Measurements from ENCODE around the gene XIRP2.
"Not testable (repeated sequence)": the region's sequence is repeated elsewhere in the genome, so short reads cannot be mapped to it uniquely, and the experiment has no call there.

Gene XIRP2

DNA sequence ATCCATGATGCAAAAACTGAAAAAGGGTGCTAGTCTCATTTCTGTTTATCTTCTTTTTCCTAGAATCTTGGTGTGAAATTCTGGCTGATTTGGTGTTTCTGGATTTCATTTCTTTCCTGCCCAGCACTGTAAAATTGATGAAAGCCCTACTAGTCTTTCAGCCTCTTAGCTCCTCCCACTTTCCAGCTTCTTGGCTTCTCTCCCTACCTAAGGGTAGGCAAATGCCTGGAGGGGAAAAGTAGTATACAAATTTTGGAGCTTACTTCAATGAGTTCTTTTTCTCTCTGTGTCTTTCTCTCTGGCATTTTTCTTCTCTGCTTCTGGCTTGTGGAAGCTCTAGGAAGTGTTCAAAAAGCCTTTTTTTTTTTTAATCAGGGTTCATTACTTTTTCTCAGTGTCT lies 160.5 kb downstream of the XIRP2 start:
- no peak for DNase-seq (ENCODE audit: low read depth)
- TF ChIP-seq, protein P1, sequence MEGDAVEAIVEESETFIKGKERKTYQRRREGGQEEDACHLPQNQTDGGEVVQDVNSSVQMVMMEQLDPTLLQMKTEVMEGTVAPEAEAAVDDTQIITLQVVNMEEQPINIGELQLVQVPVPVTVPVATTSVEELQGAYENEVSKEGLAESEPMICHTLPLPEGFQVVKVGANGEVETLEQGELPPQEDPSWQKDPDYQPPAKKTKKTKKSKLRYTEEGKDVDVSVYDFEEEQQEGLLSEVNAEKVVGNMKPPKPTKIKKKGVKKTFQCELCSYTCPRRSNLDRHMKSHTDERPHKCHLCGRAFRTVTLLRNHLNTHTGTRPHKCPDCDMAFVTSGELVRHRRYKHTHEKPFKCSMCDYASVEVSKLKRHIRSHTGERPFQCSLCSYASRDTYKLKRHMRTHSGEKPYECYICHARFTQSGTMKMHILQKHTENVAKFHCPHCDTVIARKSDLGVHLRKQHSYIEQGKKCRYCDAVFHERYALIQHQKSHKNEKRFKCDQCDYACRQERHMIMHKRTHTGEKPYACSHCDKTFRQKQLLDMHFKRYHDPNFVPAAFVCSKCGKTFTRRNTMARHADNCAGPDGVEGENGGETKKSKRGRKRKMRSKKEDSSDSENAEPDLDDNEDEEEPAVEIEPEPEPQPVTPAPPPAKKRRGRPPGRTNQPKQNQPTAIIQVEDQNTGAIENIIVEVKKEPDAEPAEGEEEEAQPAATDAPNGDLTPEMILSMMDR (conservative IDR thresholded peaks at IDR 0.05; ENCODE audit: control insufficient read depth, insufficient read depth, low read depth, low read length): no peak
- H3K4me3 ChIP-seq (ENCODE audit: control insufficient read depth, low read depth, low read length): no peak overlapping the region

DNA sequence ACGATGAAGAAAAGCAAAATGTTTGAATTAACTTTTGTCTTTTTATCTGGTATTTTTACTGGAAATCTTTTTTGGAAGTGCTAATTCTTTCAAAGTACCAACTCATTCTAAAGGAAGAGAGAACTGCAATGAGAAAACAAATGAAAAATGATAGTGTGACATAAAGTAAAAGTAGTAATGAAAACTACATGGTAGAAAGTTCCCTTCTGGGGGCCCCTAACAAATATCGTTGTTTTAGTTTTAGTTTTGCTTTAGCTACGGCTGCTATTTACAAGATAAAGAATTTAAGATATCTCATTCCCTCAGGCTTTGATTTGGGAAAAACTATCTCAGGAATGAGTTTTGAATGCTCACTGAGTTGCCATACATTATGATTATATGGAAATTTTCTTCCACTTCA lies 161.4 kb downstream of the XIRP2 start:
- DNase-seq (ENCODE audit: low read depth): no peak
- TF ChIP-seq, protein P1 (conservative IDR thresholded peaks at IDR 0.05; ENCODE audit: control insufficient read depth, insufficient read depth, low read depth, low read length): no peak
- H3K4me3 ChIP-seq (ENCODE audit: control insufficient read depth, low read depth, low read length): no peak overlapping the region

DNA sequence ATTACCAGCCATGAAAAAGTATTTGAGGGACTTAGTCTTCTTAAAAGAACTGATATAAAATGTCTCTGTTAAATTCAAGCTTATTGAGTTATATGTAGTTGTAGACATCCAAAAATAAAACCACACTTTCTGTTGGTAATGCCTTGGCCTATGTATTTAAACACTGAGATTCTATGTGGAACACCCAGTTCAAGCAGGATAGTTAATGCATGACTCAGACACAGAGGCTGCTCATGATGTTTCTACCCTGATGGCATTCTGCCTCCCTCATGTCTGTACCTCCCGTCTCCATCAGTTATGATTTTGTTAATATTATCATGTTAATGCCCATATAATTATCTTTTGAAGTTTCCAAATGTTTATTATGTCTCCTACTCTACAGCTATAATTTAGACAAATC lies 164.5 kb downstream of the XIRP2 start:
- DNase-seq (ENCODE audit: low read depth): peak; percentile 60
- TF ChIP-seq, protein P1 (conservative IDR thresholded peaks at IDR 0.05; ENCODE audit: control insufficient read depth, insufficient read depth, low read depth, low read length): no peak

DNA sequence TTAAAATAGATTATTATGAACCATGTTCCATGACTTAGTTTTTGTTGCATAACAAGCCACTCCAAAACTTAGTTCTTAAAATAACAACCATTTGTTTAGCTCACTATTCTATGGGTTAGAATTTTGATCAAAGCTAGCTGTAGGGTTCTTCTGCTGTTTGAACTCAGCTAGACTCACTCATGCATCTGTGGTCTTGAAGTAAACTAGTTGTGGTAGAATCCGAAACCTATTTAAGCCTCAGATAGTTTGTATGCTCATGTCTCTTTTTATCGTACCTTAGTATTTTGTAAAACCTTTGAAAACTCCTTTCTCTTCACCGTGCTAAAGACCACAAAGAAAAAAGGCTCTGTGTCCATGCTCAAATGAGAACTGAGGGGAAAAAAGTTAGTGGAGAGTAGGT lies 166.6 kb downstream of the XIRP2 start:
- TF ChIP-seq, protein P1 (conservative IDR thresholded peaks at IDR 0.05; ENCODE audit: control insufficient read depth, insufficient read depth, low read depth, low read length): no peak
- no peak overlapping the region for H3K4me3 ChIP-seq (ENCODE audit: control insufficient read depth, low read depth, low read length)
- no peak for DNase-seq (ENCODE audit: low read depth)

More for the DNA sequence above, 164.5 kb downstream of the XIRP2 start:
- H3K4me3 ChIP-seq (ENCODE audit: control insufficient read depth, low read depth, low read length): no peak overlapping the region

DNA sequence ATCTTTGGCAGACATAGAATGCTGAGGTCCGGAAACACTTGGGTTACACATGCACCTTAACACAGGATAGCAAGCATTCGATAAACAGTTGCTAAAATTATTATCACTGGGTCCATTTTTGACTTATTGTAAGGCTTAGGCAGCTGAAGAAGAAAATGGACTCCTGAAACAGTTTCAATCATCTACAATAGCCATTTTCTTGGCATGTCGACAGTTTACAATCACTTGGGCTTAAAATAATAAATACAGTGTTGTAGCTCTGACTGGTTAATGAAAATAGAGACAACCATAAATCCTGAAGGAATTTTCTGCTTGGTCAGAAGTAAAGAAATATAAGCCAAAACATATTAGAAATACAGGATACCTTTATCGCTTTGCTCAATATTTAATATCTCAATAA lies 169.2 kb downstream of the XIRP2 start:
- H3K4me3 ChIP-seq (ENCODE audit: control insufficient read depth, low read depth, low read length): no peak overlapping the region
- TF ChIP-seq, protein P1 (conservative IDR thresholded peaks at IDR 0.05; ENCODE audit: control insufficient read depth, insufficient read depth, low read depth, low read length): no peak
- DNase-seq (ENCODE audit: low read depth): no peak

DNA sequence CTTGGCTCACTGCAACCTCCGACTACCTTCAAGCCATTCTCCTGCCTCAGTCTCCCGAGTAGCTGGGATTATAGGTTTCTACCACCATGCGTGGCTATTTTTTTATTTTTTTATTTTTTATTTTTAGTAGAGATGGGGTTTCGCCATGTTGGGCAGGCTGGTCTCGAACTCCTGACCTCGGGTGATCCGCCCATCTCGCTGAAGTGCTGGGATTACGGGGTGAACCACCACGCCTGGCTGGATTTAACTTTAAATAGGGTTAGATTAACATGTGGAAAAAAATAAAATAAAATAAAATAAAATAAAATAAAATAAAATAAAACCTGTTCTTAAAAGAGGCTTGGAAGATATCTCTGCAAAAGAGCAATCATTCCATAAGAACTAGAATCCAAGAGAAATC lies 170.9 kb downstream of the XIRP2 start:
- TF ChIP-seq, protein P1 (conservative IDR thresholded peaks at IDR 0.05; ENCODE audit: control insufficient read depth, insufficient read depth, low read depth, low read length): no peak
- DNase-seq (ENCODE audit: low read depth): no peak
- no peak overlapping the region for H3K4me3 ChIP-seq (ENCODE audit: control insufficient read depth, low read depth, low read length)

DNA sequence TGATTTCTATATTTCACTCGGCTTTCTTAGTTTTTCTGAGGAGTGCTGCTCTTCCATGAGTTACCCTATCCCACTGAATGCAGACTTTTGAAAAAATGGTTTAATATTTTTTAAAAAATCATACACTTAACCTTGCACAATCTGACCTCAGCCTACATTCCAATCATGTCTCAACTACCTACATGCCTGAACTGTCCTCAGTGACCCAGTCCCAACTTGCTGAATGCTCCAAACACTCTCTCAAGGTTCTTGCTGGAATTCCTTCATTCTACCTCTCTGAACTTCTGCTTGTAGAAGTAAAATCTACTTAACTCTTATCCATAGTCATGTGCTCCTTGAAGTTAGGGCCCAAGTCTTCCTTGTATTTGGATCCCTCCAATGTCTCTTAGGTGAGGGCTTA lies 181.6 kb downstream of the XIRP2 start:
- no peak overlapping the region for H3K4me3 ChIP-seq (ENCODE audit: control insufficient read depth, low read depth, low read length)
- TF ChIP-seq, protein P1 (conservative IDR thresholded peaks at IDR 0.05; ENCODE audit: control insufficient read depth, insufficient read depth, low read depth, low read length): no peak
- no peak for DNase-seq (ENCODE audit: low read depth)

DNA sequence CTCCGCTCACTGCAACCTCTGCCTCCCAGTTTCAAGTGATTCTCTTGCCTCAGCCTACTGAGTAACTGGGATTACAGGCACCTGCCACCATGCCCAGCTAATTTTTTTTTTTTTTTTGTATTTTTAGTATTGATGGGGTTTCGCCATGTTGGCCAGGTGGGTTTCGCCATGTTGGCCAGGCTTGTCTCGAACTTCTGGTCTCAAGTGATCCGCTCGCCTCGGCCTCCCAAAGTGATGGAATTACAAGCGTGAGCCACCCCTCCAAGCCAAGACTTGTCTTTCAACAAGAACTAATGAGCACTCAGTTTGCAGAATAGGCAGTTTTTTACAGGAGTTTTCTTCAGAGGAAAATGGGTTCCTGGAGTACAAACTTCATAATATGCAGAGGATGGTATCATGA lies 187.4 kb downstream of the XIRP2 start:
- H3K4me3 ChIP-seq (ENCODE audit: control insufficient read depth, low read depth, low read length); DNase-seq (ENCODE audit: low read depth): not testable (repeated sequence)

DNA sequence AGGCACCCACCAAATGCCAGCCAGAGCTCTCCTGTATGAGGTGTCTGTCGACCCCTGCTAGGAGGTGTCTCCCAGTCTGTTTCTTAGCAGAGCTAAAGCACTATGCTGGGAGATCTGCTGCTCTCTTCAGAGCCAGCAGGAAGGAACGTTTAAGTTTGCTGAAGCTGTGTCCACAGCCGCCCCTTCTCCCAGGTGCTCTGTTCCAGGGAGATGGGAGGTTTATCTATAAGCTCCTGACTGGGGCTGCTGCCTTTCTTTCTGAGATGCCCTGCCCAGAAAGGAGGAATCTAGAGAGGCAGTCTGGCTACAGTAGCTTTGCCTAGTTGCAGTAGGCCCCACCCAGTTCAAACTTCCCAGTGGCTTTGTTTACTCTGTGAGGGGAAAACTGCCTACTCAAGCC lies 210.7 kb downstream of the XIRP2 start:
- not testable (repeated sequence) for DNase-seq (ENCODE audit: low read depth); H3K4me3 ChIP-seq (ENCODE audit: control insufficient read depth, low read depth, low read length)

All from fibroblast of mammary gland (primary cell).